Lower leg skin (tissue), 3 donors: Measurements from ENCODE around the gene MAL.

Experiments used
- CTCF ChIP-seq, 3 donors: fragments of 450-650 bp; IDR thresholded peaks; one replicate each; pipeline ENCODE4 v1.5.1; 2016; ENCODE audit warnings: antibody characterized with exemption in 3 of 3, mild to moderate bottlenecking in 3 of 3, moderate library complexity in 2 of 3
- POLR2A ChIP-seq, 2 donors: fragments of 450-650 bp; IDR thresholded peaks; one replicate each; pipeline ENCODE4 v1.6.1; 2016 to 2017; ENCODE audit warnings: antibody characterized with exemption in 2 of 2, mild to moderate bottlenecking in 1 of 2, moderate library complexity in 1 of 2

DNA sequence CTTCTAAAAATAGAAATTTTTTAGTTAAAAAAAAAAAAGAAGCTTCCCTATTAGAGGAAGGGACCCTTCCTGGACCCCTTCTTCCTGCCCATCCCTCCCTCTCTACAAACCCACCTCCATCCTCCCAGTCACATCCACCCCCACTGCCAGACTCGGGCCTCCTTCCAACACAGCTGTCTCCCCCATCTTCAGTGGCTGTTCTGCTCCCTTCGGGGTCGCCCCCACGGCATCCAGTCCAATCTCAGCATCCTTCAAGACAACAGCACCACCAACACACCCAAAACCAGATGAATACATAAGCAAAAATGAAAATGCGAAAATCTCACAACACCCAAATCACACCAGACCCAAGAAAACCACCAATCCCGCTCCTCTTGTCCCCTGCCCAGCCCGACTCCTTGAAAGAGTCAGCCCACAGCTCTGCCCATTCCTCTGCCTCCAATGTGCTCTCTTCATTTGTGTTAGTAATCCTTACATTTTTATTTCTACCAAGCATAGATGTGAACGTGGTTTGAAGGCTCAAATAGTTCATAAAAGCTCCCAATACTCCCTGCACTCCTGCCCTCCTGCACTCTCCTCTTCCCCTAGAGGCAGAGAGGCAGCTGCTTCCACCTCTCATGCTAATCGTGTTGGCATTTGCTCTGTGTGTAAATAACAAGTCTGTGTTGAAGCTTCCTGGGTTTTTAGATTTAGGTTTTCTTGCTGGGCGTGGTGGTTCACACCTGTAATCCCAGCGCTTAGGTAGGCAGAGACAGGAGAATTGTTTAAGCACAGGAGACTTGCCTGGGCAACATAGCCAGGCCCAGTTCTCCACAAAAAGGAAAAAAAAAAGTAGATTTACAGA, 37.0 kb downstream of the MAL start:
- no peak for TF ChIP-seq POLR2A (IDR thresholded peaks at IDR 0.05)
- no peak for TF ChIP-seq CTCF (IDR thresholded peaks at IDR 0.05)
